Keratinocyte (primary cell): ENCODE results near the gene TNIK.

Experiments
- CTCF ChIP-seq, 3 experiments: IDR thresholded peaks in 1 of 3; conservative IDR thresholded peaks in 1 of 3; optimal IDR thresholded peaks in 1 of 3; 2 replicates in 2 of 3; 3 replicates in 1 of 3; pipeline versions ENCODE3 to v1.5.1; 2011; ENCODE audit warnings: low read length in 3 of 3, mild to moderate bottlenecking in 3 of 3, moderate library complexity in 2 of 3, control low read depth in 1 of 3, inconsistent platforms in 1 of 3; ENCODE audit not compliant: insufficient read depth in 2 of 3; ENCODE audit errors: extremely low read depth in 1 of 3
- EZH2 ChIP-seq: IDR thresholded peaks from one replicate; pipeline ENCODE4 v1.6.1; 2012; ENCODE audit warnings: inconsistent platforms, mild to moderate bottlenecking, low read length, moderate library complexity

DNA sequence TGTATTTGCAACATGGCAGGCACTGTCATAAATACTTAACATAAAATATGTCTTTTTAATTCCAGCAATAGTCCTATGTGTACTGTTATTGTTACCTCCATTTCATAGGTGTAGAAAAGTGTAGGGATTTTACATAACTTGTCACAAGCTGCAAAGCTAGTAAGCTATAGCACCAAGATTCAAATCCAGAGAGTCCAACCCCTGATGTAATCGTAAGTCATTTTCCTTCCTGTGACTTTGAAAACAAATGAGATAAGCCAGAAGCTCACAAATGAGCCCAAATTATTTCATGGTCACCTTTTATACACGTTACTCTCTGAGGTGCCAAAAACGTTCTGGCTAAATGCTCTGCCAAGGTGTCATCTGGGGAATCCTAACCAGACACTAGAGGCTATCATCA, 23.8 kb downstream of the TNIK start:
- TF ChIP-seq CTCF (optimal IDR thresholded peaks at IDR 0.05 in 1 of 3, IDR thresholded peaks at IDR 0.05 in 1 of 3, conservative IDR thresholded peaks at IDR 0.05 in 1 of 3; ENCODE audit: extremely low read depth in 1 of 3, insufficient read depth in 2 of 3, low read length in 3 of 3) = no peak
- no peak for TF ChIP-seq EZH2
